Measurements from ENCODE around the gene EEIG1. TPM values are rescaled to one million over a fixed set of nuclear protein-coding genes. Genes with fewer than 3 reads are reported as not detected.

EEIG1 gene
- total RNA-seq, 1 experiment from 2014 or later = 52.3 TPM

DNA sequence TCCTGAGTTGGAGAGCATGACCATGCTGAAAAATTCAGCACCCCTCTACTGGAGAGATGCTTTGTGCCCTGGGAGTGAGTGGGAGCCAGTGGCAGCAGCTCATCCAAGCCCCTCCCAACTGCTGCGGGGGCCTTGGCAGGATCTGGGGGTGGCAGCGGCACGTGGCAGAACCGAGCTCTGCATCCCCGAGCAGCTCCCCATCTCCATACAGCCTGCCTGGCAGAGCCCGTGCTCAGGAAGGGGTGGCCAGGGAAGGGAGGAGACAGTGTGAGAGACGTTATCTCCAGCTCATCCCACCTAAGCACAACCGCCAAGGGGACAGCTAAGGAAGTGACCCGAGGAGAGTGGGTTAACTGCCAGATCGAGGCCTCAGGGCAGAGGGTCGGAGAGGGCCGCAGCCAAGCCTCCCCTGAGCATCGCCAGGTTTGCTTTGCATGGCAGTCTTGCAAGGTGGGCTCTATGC, 25.9 kb downstream of the EEIG1 start:
- Histone ChIP-seq H3K79me2 (ENCODE audit: insufficient read depth, low read length) (peaks cover 8% of the 10 kb centered on the region; the same call in 1 of the 2 replicates), H3T11ph (ENCODE audit: low read length) (no peak overlapping the region), H2AK5ac (ENCODE audit: insufficient read length, low read length) (no peak overlapping the region), H3K14ac (ENCODE audit: insufficient read depth, low read length) (no peak overlapping the region), H3K23me2 (ENCODE audit: insufficient read length, low read depth, low read length, poor library complexity, severe bottlenecking) (no peaks in the 10 kb centered on the region), H3K27me3 (ENCODE audit: insufficient read depth, low read length) (no peaks in the 10 kb centered on the region), H4K20me1 (ENCODE audit: control insufficient read depth, insufficient read depth, insufficient read length) (peaks cover 3% of the 10 kb centered on the region), H4K91ac (ENCODE audit: insufficient read length, low read depth, low read length) (no peak overlapping the region), H3K23ac (ENCODE audit: insufficient read length, low read depth, low read length) (no peak overlapping the region), H3K18ac (ENCODE audit: insufficient read length, low read depth, low read length) (no peak overlapping the region), H2BK120ac (ENCODE audit: low read depth, low read length, poor library complexity, severe bottlenecking) (no peak overlapping the region), H3K4me2 (ENCODE audit: insufficient read depth, insufficient read length, low read length) (no peak overlapping the region), H2BK15ac (ENCODE audit: low read depth, low read length) (no peak overlapping the region), H3K4me1 (ENCODE audit: insufficient read depth, low read length) (peaks cover 3% of the 10 kb centered on the region; the same call in 1 of the 2 replicates), H4K8ac (replicated peaks; ENCODE audit: insufficient read length, low read depth, low read length) (no peak overlapping the region), H2AFZ (ENCODE audit: low read length) (no peak overlapping the region), H3K9ac (ENCODE audit: extremely low read depth, insufficient read length, low read length) (no peak overlapping the region), H3K27ac (ENCODE audit: insufficient read length, low read depth, low read length) (no peak overlapping the region), H3K9me3 (ENCODE audit: control insufficient read depth, low read depth, low read length) (no peaks in the 10 kb centered on the region), H2BK12ac (ENCODE audit: insufficient read length, low read depth, low read length) (no peak overlapping the region), H3K4ac (ENCODE audit: low read depth, low read length) (no peak overlapping the region), H2BK5ac (ENCODE audit: insufficient read length, low read length) (no peak overlapping the region), H3K79me1 (ENCODE audit: insufficient read depth, low read depth, low read length, poor library complexity, severe bottlenecking) (peaks cover 3% of the 10 kb centered on the region), H4K5ac (ENCODE audit: insufficient read length, low read depth, low read length) (no peak overlapping the region), H3K56ac (ENCODE audit: insufficient read length, low read depth, low read length) (no peak overlapping the region), H2BK20ac (ENCODE audit: low read depth, low read length, poor library complexity, severe bottlenecking) (no peak overlapping the region)
- no peaks in the 10 kb centered on the region for H3K27me3 Mint-ChIP-seq (ENCODE audit: low read depth)
- peaks cover 6 to 11% (median 6%) of the 10 kb centered on the region in 3 experiments; a peak in 6 of 7 replicates for H3K36me3 Mint-ChIP-seq (ENCODE audit: insufficient read depth in 1 of 3, low read depth in 3 of 3)
- no peak for DNase-seq
- H3K4me1 Mint-ChIP-seq = peaks cover 11 to 18% of the 10 kb centered on the region in 2 experiments
- TF ChIP-seq, protein P1, sequence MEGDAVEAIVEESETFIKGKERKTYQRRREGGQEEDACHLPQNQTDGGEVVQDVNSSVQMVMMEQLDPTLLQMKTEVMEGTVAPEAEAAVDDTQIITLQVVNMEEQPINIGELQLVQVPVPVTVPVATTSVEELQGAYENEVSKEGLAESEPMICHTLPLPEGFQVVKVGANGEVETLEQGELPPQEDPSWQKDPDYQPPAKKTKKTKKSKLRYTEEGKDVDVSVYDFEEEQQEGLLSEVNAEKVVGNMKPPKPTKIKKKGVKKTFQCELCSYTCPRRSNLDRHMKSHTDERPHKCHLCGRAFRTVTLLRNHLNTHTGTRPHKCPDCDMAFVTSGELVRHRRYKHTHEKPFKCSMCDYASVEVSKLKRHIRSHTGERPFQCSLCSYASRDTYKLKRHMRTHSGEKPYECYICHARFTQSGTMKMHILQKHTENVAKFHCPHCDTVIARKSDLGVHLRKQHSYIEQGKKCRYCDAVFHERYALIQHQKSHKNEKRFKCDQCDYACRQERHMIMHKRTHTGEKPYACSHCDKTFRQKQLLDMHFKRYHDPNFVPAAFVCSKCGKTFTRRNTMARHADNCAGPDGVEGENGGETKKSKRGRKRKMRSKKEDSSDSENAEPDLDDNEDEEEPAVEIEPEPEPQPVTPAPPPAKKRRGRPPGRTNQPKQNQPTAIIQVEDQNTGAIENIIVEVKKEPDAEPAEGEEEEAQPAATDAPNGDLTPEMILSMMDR (conservative IDR thresholded peaks at IDR 0.05) = no peak
- WGBS (ENCODE audit: extremely low coverage, insufficient read length, low lambda C conversion rate) = no CpG with 5 or more reads among the region's 13 CpGs
- H3K4me3 Mint-ChIP-seq = no peak overlapping the region; a peak in 1 of 5 replicates
- H3K27ac Mint-ChIP-seq = no peak overlapping the region
- no peaks in the 10 kb centered on the region for H3K9me3 Mint-ChIP-seq

All from H9 (cell line).